ENCODE measurements around the gene ARPC1A. TPM values are rescaled to one million over a fixed set of nuclear protein-coding genes. Genes with fewer than 3 reads are reported as not detected.
"Not testable (repeated sequence)": the region's sequence is repeated elsewhere in the genome, so short reads cannot be mapped to it uniquely, and the experiment has no call there.

The ARPC1A gene
- total RNA-seq = 100 to 1,000 TPM in 2 of 4 donors, 10 to 100 TPM in 2; 75.0 to 112 (median 98.3) TPM

GRCh38 chr7:99325592-99326407, at the start of gene ARPC1A:
Gene ARPC1A, plus strand, starts transcription at chr7:99325898. Its CDS starts 7,456 bp downstream, at chr7:99333354.
- Histone ChIP-seq H3K4me3 (peak within 1 kb of the TSS; percentile 72 to 92), H3K36me3 (no peaks in the 10 kb centered on the region), H3K27ac (peak within 1 kb of the TSS; percentile 76 to 91 (median 83)), H3K9me3 (no peaks in the 10 kb centered on the region), H3K4me1 (peaks cover 0 to 56% (median 24%) of the 10 kb centered on the region in 3 donors), H3K27me3 (no peaks in the 10 kb centered on the region)
- peak; percentile 92 for ATAC-seq
- TF ChIP-seq EP300 (IDR thresholded peaks at IDR 0.05) (no peak), CTCF (IDR thresholded peaks at IDR 0.05) (peak in 2 of 4 experiments; percentile 43 to 51), POLR2AphosphoS5 (IDR thresholded peaks at IDR 0.05) (peak; percentile 93), POLR2A (IDR thresholded peaks at IDR 0.05) (peak; percentile 55 to 71)
- 10% methylated on average over 4 of the region's 82 CpGs; no CpG with 5 or more reads in 1 of the 2 donors for WGBS, 2 donors (ENCODE audit: low coverage in 1 of 2)

- 77 to 91% methylated on average over 3 to 4 of the region's 5 CpGs for WGBS, 2 donors (ENCODE audit: low coverage in 1 of 2)
- H3K27ac ChIP-seq = no peak overlapping the region
- H3K4me1 ChIP-seq = no peaks in the 10 kb centered on the region
- H3K9me3 ChIP-seq = no peaks in the 10 kb centered on the region
- no peak overlapping the region for H3K4me3 ChIP-seq
- H3K36me3 ChIP-seq = no peaks in the 10 kb centered on the region
- TF ChIP-seq POLR2A (IDR thresholded peaks at IDR 0.05) = no peak
- TF ChIP-seq POLR2AphosphoS5 (IDR thresholded peaks at IDR 0.05) = no peak
- TF ChIP-seq CTCF (IDR thresholded peaks at IDR 0.05) = no peak
- ATAC-seq = no peak
- no peaks in the 10 kb centered on the region for H3K27me3 ChIP-seq
Measured at GRCh38 chr7:99278180-99278579, 47.5 kb upstream of the ARPC1A start.

- ATAC-seq, H3K9me3 ChIP-seq, H3K27me3 ChIP-seq, H3K27ac ChIP-seq, H3K36me3 ChIP-seq, H3K4me1 ChIP-seq, H3K4me3 ChIP-seq: not testable (repeated sequence)
- WGBS, 2 donors (ENCODE audit: low coverage in 1 of 2) = 100% methylated on average over 1 of the region's 4 CpGs
Measured at GRCh38 chr7:99284165-99284564, 41.5 kb upstream of the ARPC1A start.

- Histone ChIP-seq H3K27me3 (no peaks in the 10 kb centered on the region), H3K27ac (no peak overlapping the region), H3K36me3 (no peaks in the 10 kb centered on the region), H3K9me3 (no peaks in the 10 kb centered on the region), H3K4me1 (no peaks in the 10 kb centered on the region), H3K4me3 (no peak overlapping the region)
- ATAC-seq = no peak
- WGBS, 2 donors (ENCODE audit: low coverage in 1 of 2) = 75 to 84% methylated on average over 6 to 7 of the region's 23 CpGs
- TF ChIP-seq POLR2A (IDR thresholded peaks at IDR 0.05) = no peak
- no peak for TF ChIP-seq CTCF (IDR thresholded peaks at IDR 0.05)
- no peak for TF ChIP-seq EP300 (IDR thresholded peaks at IDR 0.05)
- no peak for TF ChIP-seq POLR2AphosphoS5 (IDR thresholded peaks at IDR 0.05)
Measured at GRCh38 chr7:99287779-99288534, 37.7 kb upstream of the ARPC1A start.

DNA sequence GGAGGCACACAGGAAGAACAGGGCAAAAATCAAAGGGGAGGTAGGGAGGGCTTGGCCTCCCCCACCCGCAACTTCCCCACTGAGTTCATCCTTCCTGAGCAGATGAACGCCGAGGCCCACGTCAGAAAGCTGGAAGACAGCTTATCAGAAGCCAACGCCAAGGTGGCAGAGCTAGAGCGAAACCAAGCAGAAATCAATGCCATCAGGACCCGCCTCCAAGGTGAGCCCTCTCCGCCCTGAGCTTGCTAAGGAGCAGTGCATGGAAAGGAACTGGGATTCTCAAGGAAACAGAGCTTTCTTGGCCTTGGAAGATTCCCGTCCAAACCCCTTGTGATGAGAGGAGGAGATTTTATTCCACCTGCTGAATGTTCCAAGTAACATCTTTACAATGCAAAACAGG, 36.5 kb upstream of the ARPC1A start:
- Histone ChIP-seq H3K27me3 (no peaks in the 10 kb centered on the region), H3K4me1 (no peaks in the 10 kb centered on the region), H3K4me3 (no peak overlapping the region), H3K27ac (no peak overlapping the region), H3K36me3 (no peaks in the 10 kb centered on the region), H3K9me3 (no peaks in the 10 kb centered on the region)
- no peak for ATAC-seq
- WGBS, 2 donors (ENCODE audit: low coverage in 1 of 2) = 78% methylated on average over 1 to 4 of the region's 9 CpGs
- TF ChIP-seq CTCF (IDR thresholded peaks at IDR 0.05) (no peak), EP300 (IDR thresholded peaks at IDR 0.05) (no peak), POLR2AphosphoS5 (IDR thresholded peaks at IDR 0.05) (no peak), POLR2A (IDR thresholded peaks at IDR 0.05) (no peak)

DNA sequence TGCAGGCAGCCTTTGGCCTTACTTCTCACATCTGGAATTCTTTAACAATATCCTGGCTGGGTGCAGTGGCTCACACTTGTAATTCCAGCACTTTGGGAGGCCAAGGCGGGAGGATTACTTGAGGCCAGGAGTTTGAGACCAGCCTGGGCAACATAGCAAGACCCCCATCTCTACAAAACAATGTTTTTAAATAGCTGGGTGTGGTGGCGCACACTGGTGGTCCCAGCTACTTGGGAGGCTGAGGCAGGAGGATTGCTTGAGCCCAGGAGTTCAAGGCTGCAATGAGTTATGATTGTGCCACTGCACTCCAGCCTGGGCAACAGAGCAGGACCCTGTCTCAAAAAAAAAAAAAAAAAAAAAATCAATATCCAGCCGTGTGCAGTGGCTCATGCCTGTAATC, 35.5 kb upstream of the ARPC1A start:
- ATAC-seq, H3K36me3 ChIP-seq: not testable (repeated sequence)
- 89% methylated on average over 3 of the region's 3 CpGs; no CpG with 5 or more reads in 1 of the 2 donors for WGBS, 2 donors (ENCODE audit: low coverage in 1 of 2)

More for the DNA sequence above, 35.5 kb upstream of the ARPC1A start:
- not testable (repeated sequence) for H3K27me3 ChIP-seq, H3K4me3 ChIP-seq, H3K4me1 ChIP-seq, H3K9me3 ChIP-seq, H3K27ac ChIP-seq
